GM18951 (cell line): Measurements from ENCODE around the gene GALNT9.
"Not testable (repeated sequence)": the region's sequence is repeated elsewhere in the genome, so short reads cannot be mapped to it uniquely, and the experiment has no call there.

ENCODE experiments used
- POLR2A ChIP-seq: IDR thresholded peaks from 4 replicates; pipeline ENCODE4 v1.6.1; 2011; ENCODE audit warnings: mild to moderate bottlenecking; ENCODE audit not compliant: insufficient read length, insufficient read depth; ENCODE audit errors: extremely low read depth
- in situ Hi-C: fragments of 300-500 bp; cut with MboI; formaldehyde crosslinking; loops from one replicate; pipeline ENCODE4 v1.12.0; 2022; ENCODE audit warnings: low sequenced_read_pairs, mixed read lengths, inconsistent platforms; ENCODE audit not compliant: unreplicated experiment

Gene GALNT9

DNA sequence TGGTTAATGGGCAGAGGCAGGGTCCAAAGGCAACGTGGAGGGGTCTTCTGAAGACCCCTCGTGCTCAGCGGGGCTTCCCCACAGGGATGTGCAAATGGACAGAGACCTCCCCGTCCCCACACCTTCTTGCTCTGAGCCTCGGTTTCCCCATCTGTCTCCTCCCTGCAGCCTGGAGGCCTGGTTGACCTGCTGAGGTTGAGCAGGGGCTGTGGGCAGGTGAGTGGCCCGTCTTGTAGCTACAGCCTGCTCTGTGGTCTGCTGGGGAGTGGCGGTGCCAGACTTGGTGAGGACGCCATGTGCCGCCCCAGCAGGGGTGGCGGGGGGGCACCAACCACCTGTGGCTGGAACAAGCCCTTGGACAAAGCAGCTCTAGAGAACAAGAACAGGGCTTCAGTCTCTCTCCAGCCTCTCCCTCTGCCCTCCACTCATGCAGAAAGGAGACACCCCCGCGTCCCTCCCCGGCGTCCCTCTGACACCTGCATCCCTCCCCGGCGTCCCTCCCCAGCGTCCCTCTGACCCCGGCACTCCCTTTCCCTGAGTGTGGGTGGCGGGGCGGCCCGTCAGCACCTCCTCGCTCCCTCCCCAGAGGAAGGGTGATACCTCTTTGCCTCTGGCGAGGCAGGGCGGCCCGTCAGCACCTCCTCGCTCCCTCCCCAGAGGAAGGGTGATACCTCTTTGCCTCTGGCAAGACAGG, 101.5 kb downstream of the GALNT9 start:
- in situ Hi-C loops = no loop called here
- TF ChIP-seq POLR2A = no peak

DNA sequence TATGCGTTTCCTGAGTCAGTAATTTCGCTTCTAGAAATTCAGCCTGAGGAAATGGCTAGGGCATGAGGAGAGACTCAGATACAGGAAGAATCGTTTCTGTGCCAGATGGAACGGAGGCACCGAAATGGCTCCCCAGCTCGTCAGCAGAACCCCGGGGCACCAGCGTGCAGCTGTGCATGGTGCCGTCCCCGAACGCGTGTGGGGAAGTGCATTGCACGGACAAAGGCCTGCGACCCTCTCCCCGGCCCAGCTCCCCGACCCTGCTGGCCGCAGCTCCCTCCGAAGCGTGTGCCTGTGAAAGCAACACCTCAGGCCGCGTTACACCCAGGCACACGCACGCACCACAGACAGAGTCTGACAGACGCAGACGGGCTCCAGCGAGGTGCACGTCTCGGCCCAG, 102.3 kb downstream of the GALNT9 start:
- no peak for TF ChIP-seq POLR2A
- in situ Hi-C loops = no loop called here

DNA sequence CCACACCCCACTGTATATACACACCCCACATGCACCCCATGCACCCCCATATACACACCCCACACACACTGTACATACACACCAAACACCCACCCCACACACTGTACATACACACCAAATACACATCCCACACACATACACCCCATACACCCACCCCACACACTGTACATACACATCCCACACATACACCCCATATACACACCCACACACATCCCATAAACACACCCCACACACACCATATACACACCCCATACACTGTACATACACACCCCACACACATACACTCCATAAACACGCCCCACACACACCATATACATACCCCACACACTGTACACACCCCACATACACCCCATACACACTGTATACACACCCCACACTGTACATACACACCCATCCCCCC, 102.8 kb downstream of the GALNT9 start:
- in situ Hi-C loops = no loop called here
- no peak for TF ChIP-seq POLR2A

DNA sequence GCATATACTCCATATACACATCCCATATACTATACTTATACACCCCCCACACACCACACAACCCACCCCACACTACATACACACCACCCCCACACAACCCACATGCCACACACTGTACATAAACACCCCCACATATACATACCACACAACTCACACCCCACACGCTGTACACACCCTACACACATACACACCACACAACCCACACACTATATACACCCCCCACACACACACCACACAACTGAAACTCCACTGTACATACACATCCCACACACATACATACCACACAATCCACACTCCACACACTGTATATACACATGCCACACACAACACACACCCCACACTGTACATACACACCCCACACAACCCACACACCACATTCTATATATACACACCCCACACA, 104.2 kb downstream of the GALNT9 start:
- no peak for TF ChIP-seq POLR2A
- in situ Hi-C loops = no loop called here

DNA sequence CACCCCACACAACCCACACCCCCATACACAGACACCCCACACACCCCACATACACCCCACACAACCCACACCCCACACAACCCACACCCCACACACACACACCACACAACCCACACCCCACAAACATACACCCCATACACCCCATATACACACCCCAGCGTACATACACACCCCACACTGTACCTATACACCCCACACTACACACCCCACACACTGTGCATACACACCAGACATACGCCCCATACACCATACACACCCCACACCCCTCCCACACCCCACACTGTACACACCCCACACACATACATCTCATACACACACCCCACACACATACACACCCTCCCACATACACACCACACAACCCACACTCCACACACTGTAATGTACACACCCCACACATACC, 104.9 kb downstream of the GALNT9 start:
- TF ChIP-seq POLR2A = no peak
- in situ Hi-C loops = no loop called here

DNA sequence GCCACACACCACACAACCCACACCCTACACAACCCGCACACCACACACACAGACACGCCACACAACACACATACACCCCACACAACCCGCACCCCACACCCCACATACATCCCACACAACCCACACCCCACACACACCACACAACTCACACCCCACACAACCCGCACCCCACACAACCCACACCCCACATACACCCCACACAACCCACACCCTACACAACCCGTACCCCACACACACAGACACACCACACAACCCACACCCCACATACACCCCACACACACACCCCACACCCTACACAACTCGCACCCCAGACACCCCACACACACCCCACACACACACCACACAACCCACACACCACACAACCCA, 106.6 kb downstream of the GALNT9 start:
- in situ Hi-C loops = no loop called here
- no peak for TF ChIP-seq POLR2A

DNA sequence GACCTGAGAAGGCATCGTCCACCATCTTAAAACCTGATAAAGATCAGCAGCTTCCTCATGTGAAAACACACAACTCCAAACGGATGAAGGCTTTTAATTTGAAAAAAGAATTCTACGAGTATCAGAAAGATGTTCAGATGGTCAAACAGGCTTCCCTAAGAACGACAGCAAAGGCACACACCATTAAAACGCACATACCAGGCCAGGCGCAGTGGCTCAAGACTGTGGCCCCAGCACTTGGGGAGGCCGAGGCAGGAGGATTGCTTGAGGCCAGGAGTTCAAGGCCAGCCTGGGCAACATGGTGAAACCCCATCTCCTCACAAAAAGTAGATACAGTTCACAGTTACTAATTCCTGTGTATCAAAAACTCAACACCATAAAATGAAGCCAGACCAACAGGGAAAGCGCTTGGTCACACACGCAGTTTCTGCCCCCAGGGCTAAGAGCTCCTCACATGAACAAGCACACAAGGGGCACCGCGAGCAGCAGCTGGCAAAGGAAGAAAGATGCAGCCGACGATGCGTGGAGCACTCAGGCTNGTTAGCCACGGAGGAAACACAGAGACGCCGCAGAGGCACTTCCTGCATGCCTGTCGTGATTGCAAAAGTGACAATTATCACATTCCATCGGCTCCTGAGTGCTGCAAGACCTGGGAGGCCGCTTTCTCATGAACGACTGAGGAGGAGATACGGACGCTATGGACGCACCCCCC, 107.1 kb downstream of the GALNT9 start:
- in situ Hi-C loops = no loop called here

DNA sequence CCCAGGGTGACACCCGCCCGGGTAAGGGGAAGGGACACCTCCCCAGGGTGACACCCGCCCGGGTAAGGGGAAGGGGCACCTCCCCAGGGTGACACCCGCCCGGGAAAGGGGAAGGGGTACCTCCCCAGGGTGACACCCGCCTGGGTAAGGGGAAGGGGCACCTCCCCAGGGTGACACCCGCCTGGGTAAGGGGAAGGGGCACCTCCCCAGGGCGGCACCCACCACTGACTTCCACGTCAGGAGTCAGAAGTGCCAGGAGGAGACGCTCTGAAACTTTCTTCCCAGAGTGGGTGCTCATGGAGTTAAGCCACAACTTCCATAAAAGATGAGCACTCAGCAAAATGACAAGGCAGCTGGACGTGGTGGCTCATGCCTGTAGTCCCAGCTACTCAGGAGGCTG, 109.6 kb downstream of the GALNT9 start:
- in situ Hi-C loops = not testable (repeated sequence)

More for the DNA sequence above, 107.1 kb downstream of the GALNT9 start:
- TF ChIP-seq POLR2A = no peak

DNA sequence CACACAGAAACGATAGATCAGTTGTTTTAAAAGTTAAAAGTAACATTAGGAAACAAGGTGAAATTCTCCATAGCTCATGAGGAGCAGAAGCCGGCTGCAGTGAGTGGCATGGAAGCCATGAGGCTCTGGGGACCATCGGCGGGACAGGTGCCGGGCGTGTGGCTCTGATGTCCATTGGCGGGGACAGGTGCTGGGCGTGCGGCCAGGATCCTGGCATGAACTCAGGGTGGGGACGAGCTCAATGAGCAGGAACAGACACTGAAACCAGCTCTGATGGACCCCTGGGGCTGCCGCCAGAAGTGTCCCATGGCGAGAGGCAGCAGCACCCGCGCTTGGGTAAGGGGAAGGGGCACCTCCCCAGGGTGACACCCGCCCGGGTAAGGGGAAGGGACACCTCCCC, 110.1 kb downstream of the GALNT9 start:
- TF ChIP-seq POLR2A = no peak
- in situ Hi-C loops = no loop called here

DNA sequence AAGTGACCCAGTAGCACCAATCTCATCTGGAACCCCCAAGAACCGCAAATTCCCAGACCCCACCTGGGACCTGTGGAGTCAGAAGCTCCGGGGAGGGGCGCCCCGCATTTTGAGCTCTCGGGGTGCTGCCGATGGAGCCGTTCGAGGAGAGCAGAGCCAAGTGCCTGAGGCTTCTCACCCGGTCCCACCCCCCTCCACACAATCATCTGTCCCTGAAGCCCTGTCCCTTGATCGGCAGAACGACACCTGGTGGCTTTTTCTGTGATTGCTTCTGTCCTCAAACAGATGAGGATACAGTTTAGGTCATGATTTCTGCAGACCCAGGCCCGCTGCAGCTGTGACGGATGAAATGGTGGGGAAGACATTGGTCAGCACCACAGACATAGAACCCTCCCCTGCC, 110.5 kb downstream of the GALNT9 start:
- no peak for TF ChIP-seq POLR2A
- in situ Hi-C loops = no loop called here

DNA sequence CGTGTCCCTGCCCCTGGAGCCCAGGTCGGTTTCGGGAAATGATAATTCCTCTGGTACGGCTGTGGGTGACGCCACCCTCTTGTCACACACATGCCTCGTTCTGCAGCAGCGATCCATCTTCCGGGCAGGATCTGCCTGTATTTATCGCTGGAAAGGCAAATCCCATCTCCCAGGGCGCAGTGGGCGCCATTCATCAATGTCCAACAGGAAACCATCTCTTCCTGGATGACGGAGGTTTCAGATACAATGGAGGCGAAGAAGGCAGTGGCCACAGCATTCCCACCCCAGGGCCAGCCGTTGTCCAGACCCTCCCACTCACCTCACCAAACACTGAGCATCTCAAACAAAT, 110.9 kb downstream of the GALNT9 start:
- in situ Hi-C loops = no loop called here
- TF ChIP-seq POLR2A = no peak

DNA sequence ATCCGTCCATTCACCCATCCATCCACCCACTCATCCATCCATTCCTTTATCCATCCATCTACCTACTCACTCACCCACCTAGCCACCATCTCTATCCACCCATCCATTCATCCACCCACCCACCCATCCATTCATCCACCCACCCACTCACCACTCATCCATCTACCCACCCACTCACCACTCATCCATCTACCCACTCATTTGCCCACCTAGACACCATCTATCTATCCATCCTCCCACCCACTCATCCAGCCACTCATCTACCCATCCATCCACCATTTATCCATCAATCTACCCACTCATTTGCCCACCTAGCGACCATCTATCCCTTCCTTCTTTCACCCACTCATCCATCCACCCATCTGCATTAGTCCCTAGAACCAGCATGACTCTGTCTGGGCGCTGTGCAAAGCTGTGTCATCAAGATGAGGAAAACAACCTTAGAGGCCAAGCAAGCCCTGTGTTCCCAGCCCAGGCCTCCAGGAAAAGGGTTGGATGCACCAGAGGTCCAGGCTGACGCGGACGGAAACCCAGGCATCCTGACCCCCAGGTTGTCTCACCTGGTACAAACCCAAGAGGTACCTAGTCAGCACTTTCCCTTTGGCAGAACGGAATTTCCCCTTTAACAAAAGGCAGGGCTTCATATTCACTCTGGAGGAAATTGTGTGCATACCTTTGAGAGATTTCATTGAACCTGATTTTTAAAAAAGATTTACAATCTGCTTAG, 111.4 kb downstream of the GALNT9 start:
- no peak for TF ChIP-seq POLR2A
- in situ Hi-C loops = no loop called here

DNA sequence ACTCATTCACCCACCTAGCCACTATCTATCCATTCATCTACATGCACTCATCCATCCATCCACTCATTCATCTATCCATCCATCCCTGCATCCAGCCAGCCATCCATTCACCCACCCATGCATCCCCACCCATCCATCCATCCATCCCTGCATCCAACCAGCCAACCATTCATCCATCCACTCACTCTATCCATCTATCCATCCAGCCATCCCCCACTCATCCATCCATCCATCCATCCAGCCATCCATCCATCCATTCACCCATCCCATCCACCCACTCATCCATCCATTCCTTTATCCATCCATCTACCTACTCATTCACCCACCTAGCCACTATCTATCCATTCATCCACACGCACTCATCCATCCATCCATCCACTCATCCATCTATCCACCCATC, 112.0 kb downstream of the GALNT9 start:
- no peak for TF ChIP-seq POLR2A
- in situ Hi-C loops = no loop called here
